GM18951 (cell line): ENCODE data around the gene MPZL2.

Experiments used
- POLR2A ChIP-seq: IDR thresholded peaks from 4 replicates; pipeline ENCODE4 v1.6.1; 2011; ENCODE audit warnings: mild to moderate bottlenecking; ENCODE audit not compliant: insufficient read length, insufficient read depth; ENCODE audit errors: extremely low read depth
- in situ Hi-C: fragments of 300-500 bp; cut with MboI; formaldehyde crosslinking; loops from one replicate; pipeline ENCODE4 v1.12.0; 2022; ENCODE audit warnings: low sequenced_read_pairs, mixed read lengths, inconsistent platforms; ENCODE audit not compliant: unreplicated experiment

The MPZL2 gene

DNA sequence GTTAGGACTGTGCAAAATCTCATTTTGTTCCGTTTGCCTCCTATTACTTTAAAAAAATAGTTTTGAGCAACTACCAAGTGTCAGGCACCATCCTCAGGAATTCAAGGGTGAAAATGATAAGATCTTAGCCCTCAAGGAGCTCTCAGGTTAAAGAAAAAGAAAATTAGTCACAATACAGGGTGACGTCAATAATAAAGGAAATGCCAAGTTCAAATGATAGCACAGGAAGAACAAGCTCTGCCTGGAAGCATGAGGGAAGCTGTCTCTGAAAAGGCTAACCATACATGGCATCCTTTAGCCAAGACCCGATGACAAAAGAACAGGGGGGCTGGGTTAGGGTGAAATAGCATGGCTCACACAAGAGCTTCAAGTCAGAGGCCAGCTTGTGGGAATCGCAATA is 11.1 kb upstream of the MPZL2 start:
- in situ Hi-C loops: no loop called here
- no peak for TF ChIP-seq POLR2A

DNA sequence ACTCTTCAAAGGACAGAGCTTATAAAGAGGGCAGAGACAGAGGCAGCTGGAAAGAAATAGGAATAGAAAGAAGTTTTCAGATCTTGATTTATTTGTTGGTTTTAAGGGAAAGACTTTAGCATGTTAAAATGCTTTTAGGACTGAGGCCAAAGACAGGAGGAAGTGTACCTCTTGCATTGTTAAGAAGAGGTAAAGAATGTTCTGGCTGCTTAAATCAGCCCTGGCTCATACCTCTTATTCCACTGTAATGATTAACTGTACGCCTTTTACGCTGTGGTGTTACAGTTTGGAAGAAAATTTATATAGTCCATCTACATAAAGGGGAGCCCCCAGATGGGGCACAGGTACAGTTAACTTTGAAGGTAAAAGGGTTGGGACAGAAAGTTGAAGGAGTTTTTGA is 10.1 kb upstream of the MPZL2 start:
- no peak for TF ChIP-seq POLR2A
- in situ Hi-C loops: no loop called here

DNA sequence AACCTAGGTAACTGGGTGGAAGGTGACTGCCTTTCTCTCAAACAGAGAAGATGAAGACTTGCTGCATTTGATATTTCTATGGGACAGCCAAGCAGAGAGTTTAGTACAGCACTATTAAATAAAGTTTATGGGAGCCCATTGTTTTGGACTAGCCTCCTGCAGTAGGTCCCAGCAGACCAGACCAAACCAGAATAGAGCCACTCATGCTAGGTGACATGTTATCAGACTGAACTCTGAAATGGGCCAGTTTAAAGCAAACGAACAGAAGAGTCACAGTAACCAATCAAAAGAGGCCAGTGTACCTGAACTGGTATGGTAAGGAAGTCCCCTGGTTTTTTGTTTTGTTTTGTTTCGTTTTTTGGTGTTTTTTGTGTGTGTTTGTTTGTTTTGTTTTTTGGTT is 7.9 kb upstream of the MPZL2 start:
- TF ChIP-seq POLR2A: no peak
- in situ Hi-C loops: no loop called here

DNA sequence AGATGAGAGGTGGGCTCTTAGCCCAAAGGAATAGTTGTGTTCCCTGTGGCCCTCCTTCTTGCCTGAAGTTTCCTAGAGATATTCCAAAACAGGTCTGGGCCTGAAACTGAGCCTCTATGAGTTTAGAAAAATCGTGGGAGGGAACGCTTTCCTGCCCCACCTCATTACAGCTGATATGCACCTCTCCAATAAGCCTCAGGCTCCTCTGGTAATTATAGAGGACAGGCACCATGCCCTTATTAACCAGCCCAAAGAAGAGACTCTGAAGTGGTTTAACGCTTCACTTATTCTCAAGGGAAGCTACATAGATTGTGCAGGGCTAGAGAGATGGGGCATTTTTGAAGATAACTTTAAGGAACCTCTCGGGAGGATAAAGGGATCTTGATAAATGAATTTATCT is 3.4 kb upstream of the MPZL2 start:
- in situ Hi-C loops: no loop called here
- TF ChIP-seq POLR2A: no peak

DNA sequence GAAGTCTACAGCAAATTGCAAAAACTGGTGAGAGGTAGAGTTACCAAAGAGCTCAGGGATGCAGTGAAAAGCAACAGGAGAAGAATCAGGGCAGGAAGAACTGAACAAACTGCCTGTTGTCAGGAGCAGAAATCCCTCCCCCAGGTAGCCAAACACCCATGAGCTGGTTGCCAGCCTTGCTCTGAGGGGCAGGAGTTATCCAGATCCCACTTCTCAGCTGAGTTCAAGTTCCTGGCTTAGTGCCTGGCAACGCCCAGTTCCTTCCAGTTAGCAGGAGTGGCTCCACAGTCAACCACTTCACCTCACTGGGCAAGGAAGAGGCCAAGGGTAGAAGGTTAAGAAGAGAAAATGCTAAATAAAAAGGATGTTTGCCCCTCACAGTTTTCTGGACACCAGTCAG is 1.9 kb upstream of the MPZL2 start:
- TF ChIP-seq POLR2A: no peak
- in situ Hi-C loops: no loop called here

DNA sequence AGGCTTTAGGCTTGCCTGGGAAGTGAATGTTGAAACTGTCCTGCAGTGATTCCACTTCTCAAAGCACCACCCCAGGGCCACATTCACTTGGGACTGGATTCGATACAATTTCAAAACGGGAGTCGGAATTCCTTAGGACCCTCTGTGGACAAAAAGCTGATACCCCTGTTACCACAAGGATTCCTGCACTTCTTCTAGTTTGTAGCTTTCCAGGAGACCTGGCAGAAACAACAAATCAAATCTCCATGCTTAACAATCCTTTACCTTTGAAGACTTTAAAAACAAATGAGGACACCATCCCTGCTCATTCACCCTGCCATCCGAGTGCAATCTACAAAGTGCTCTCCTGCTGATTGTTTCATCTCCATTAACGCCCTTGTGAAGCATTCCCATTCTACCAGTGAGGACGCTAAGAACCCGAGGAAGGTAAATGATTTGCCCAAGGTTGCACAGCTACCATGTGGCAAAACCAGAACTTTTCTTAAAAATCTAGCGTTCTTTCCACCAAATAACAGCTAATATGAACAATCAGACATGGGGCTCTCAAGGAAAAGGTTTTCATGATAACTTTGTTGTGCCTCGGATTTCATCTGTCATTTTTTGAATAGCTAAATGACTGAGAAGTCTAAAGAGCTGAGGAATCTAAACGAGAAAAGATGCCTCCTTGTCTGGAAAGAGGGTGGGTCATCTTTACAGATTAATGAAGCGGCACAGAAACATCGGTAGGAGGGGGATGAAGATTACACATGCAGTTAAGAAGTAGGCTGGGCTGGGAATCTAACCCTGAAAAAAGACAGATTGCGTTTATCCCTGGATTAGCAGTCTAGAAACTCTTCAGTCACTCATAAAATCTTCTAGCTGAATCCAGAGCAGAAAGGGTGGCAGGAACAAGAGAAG is 720 bp upstream of the MPZL2 start:
- no peak for TF ChIP-seq POLR2A
- in situ Hi-C loops: no loop called here

DNA sequence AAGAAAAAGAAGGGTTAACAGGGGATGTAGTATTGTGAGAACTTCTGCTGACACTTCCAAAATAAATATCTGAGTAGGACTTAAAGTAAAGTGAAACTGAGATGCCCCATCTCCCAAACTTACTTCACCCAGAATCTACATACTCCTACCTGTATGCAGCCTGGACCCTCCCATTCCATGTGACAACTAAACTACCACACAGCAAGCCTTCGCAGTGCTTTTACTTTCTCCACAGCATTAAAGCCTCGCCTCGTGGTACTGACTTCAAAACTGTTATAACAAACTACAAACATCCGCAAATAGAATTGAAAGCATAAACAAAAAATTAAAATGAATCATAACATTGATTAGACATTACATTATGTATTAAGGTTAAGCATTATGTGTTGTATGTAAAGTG is 985 bp downstream of the MPZL2 start:
- no peak for TF ChIP-seq POLR2A
- in situ Hi-C loops: no loop called here

DNA sequence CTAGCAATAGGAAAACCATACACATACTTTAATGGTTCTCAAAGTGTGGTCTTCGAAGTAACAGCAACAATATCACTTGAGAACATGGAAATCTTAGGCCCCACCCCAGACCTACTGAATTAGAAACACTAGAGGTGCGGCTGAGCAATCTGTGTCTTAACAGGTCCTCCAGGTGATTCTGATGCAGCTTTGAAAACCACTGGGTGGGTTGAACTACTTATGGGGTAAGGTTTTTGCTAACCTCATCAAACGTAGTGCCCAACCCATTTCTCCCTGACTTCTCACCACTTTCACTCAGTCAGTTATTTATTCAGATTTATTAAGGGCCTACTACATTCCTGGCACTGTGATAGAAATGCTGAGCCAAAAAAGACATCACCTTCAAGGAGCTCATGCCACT is 3.7 kb downstream of the MPZL2 start:
- in situ Hi-C loops: no loop called here
- no peak for TF ChIP-seq POLR2A

DNA sequence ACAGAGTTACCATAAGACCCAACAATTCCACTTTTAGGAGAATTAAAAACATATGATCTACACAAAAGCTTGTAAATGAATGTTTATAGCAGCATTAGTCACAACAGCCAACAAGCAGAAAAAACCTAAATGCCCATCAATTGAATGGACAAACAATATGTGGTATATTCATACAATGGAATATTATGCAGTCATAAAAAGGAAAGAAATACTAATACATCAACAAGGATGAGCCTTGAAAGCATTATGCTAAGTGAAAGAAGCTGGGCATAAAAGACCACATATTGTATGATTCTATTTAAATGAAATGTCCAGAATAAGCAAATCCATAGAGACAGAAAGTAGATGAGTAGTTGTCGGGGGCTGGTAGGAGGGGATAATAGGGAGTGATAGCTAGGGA is 5.0 kb downstream of the MPZL2 start:
- in situ Hi-C loops: no loop called here
- no peak for TF ChIP-seq POLR2A

DNA sequence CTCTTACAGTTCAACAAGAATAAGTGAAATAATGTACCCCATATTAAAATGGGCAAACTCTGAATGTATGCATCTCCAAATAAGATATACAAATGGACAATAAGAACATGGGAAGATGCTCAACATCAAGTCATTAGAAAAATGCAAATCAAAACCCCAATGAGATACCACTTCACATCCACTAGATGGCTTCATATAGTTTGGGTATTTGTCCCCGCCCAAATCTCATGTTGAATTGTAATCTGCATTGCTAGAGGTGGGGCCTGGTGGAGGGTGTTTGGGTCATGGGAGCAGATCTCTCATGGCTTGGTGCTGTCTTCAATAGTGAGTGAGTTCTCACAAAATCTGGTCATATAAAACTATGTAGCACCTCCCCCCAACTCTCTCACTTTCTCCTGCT is 5.7 kb downstream of the MPZL2 start:
- in situ Hi-C loops: no loop called here
- no peak for TF ChIP-seq POLR2A

DNA sequence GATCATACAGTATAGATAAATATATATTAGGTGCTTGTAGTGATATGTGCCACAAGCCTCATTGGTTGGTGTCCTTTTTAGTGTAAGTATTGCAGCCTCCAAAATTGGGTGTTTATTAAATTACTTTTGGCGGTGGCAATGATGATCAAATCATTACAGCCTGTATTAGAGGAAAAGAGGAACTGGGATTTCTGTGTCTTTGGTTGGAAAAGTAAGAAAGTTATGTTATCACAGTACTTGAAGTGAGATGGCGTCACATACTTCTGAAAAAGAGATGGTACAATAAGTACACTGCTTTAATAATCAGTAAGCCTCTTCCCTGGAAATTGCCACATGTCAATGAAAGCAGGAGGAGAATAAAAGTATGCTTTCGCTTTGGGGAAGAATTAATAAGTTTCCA is 11.4 kb downstream of the MPZL2 start:
- in situ Hi-C loops: no loop called here
- TF ChIP-seq POLR2A: no peak

DNA sequence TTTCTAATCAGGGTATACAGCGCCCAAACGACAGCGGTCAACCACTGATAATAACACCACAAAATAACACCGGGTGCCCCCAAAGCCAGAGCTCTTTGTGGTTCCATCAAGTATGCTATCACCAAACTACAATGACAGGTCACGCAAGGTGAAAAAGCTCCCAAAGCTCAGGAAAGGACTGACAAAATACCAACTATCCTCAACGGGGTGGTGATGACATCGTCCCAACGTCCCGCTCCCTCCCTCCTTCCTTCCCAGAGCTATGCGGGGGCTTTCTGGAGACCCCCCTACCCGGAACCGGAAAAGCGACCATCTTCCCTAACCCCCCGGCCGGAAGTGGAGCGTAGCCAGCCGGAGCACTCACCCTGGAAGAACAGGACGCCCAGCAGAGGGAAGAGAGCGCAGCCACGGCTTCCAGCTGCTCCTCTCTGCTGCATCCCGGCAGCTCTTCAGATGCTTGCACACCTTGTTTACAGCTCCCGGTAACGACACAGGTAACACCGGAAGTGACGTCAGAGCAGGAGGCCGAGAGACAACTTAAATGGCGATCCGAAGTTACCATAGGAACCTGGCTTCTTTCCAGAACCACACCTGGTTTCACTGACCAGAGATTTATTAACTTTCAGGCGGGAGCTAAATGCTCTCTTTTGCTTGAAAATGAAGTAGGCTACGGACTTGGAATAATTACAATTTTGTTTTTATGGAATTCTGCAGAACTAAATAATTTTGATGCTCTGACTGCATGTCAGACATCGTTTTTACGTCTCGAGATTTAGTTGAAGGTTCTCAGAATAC is 12.0 kb downstream of the MPZL2 start, which contains the start of gene MPZL3:
Gene MPZL3, minus strand, starts transcription at position 508 of the 795 bp plus-strand sequence. Its CDS starts 71 bp downstream, at position 437.
- in situ Hi-C loops: no loop called here
- TF ChIP-seq POLR2A: peak; percentile 58

DNA sequence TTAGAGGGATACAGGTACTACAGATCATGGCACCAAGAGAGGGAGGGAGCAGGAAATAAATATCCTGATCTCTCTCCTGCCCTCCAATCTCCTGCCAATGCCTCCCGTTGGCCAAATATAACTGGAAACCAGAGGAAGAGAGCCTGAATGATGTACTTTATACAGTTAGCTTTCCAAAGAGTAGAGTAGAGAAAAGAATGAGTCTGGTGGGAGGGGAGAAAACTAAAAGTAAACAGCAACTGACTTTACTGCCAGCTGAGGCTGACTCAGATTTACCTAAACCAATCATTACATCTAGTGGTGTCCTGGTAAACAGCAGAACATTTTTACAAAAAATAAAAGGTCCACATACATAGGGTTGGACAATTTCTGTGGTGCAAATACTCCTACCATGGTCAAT is 17.1 kb downstream of the MPZL2 start:
- in situ Hi-C loops: no loop called here
- TF ChIP-seq POLR2A: no peak
